ENCODE data around the gene NOTCH2.

- TF ChIP-seq CTCF (IDR thresholded peaks at IDR 0.05) (no peak), POLR2AphosphoS5 (IDR thresholded peaks at IDR 0.05) (no peak), POLR2A (IDR thresholded peaks at IDR 0.05; ENCODE audit: low read depth) (no peak), EP300 (IDR thresholded peaks at IDR 0.05) (no peak)
Measured at GRCh38 chr1:119903443-119903835, 166.0 kb downstream of the NOTCH2 start.

All from esophagus muscularis mucosa (tissue), 4 donors.